Activated T-cell treated with anti-CD3 and anti-CD28 coated beads for 24 hours (primary cell): Measurements from ENCODE around the gene SKP2.

ENCODE experiments used
- DNase-seq: peaks from one replicate; pipeline ENCODE4 v3.0.0-alpha.2; 2020; ENCODE audit warnings: low read depth

Gene SKP2

GRCh38 chr5:36200513-36200912 lies 48.6 kb downstream of the SKP2 start:
- DNase-seq: no peak

- no peak for DNase-seq
These were observed 50.6 kb downstream of the SKP2 start for GRCh38 chr5:36202521-36202961.

GRCh38 chr5:36205329-36205728 lies 53.4 kb downstream of the SKP2 start:
- DNase-seq: no peak

GRCh38 chr5:36206913-36207312 lies 55.0 kb downstream of the SKP2 start:
- DNase-seq: no peak

GRCh38 chr5:36208786-36209185 lies 56.9 kb downstream of the SKP2 start:
- DNase-seq: no peak

GRCh38 chr5:36209664-36210063 lies 57.8 kb downstream of the SKP2 start:
- no peak for DNase-seq

- DNase-seq: no peak
These were observed 62.5 kb downstream of the SKP2 start for GRCh38 chr5:36214436-36214835.

- no peak for DNase-seq
These were observed 64.0 kb downstream of the SKP2 start for GRCh38 chr5:36215910-36216309.

GRCh38 chr5:36217567-36217966 lies 65.7 kb downstream of the SKP2 start:
- no peak for DNase-seq

GRCh38 chr5:36217988-36218387 lies 66.1 kb downstream of the SKP2 start:
- no peak for DNase-seq

GRCh38 chr5:36222620-36223019 lies 70.7 kb downstream of the SKP2 start:
- no peak for DNase-seq

GRCh38 chr5:36227046-36227445 lies 75.1 kb downstream of the SKP2 start:
- no peak for DNase-seq

- no peak for DNase-seq
These were observed 76.6 kb downstream of the SKP2 start for GRCh38 chr5:36228505-36228904.

GRCh38 chr5:36230151-36230790 lies 78.4 kb downstream of the SKP2 start:
- no peak for DNase-seq

- DNase-seq: no peak
These were observed 80.6 kb downstream of the SKP2 start for GRCh38 chr5:36232533-36232932.
